HCT116 (cell line): ENCODE measurements around the gene PAOX.

ENCODE experiments used
- ATF3 ChIP-seq: IDR thresholded peaks from 2 replicates; pipeline ENCODE4 v1.6.1; 2012
- ELF1 ChIP-seq: IDR thresholded peaks from 2 replicates; pipeline ENCODE4 v1.6.1; 2012; ENCODE audit warnings: low read depth, borderline replicate concordance
- EZH2 ChIP-seq: fragments of 200-600 bp; sonication (generic); IDR thresholded peaks from 2 replicates; pipeline ENCODE4 v1.6.1; 2017; ENCODE audit warnings: antibody characterized with exemption, mixed run types
- EZH2phosphoT487 ChIP-seq: fragments of 200-600 bp; IDR thresholded peaks from 2 replicates; pipeline ENCODE4 v1.6.1; 2018; ENCODE audit warnings: antibody characterized with exemption, borderline replicate concordance
- JUND ChIP-seq: IDR thresholded peaks from 2 replicates; pipeline ENCODE4 v1.6.1; 2012
- MAX ChIP-seq: IDR thresholded peaks from 2 replicates; pipeline ENCODE4 v1.6.1; 2012
- POLR2A ChIP-seq: IDR thresholded peaks from 2 replicates; pipeline ENCODE4 v1.7.0; 2011; ENCODE audit warnings: borderline replicate concordance; ENCODE audit not compliant: insufficient read depth, insufficient read length; ENCODE audit errors: extremely low read depth
- POLR2AphosphoS5 ChIP-seq: IDR thresholded peaks from 2 replicates; pipeline ENCODE4 v1.6.1; 2011; ENCODE audit warnings: mild to moderate bottlenecking, low read depth, low read length, moderate library complexity
- RAD21 ChIP-seq: IDR thresholded peaks from 2 replicates; pipeline ENCODE4 v1.6.1; 2012; ENCODE audit warnings: low read depth, mild to moderate bottlenecking
- REST ChIP-seq: IDR thresholded peaks from 2 replicates; pipeline ENCODE4 v1.6.1; 2012; ENCODE audit warnings: low read depth
- SIN3A ChIP-seq: IDR thresholded peaks from 2 replicates; pipeline ENCODE4 v1.6.1; 2012; ENCODE audit warnings: low read depth
- SRF ChIP-seq: IDR thresholded peaks from 2 replicates; pipeline ENCODE4 v1.6.1; 2012; ENCODE audit warnings: low read depth
- ZBTB33 ChIP-seq: IDR thresholded peaks from 2 replicates; pipeline ENCODE4 v1.6.1; 2011; ENCODE audit warnings: mild to moderate bottlenecking, low read length, moderate library complexity; ENCODE audit not compliant: insufficient replicate concordance; ENCODE audit errors: extremely low read depth
- TF ChIP-seq, protein P1 (sequence below), 3 experiments: fragments of 200-600 bp in 1 of 3; sonication (generic) in 1 of 3; IDR thresholded peaks in 2 of 3; conservative IDR thresholded peaks in 1 of 3; 2 replicates each; pipeline ENCODE4 v1.5.1; 2012 to 2017; ENCODE audit warnings: low read depth in 2 of 3, low read length in 2 of 3, antibody characterized with exemption in 1 of 3, borderline replicate concordance in 1 of 3, control low read depth in 1 of 3, mild to moderate bottlenecking in 1 of 3, mixed read lengths in 1 of 3, mixed run types in 1 of 3, moderate library complexity in 1 of 3; ENCODE audit not compliant: insufficient read depth in 1 of 3

- TF ChIP-seq JUND: no peak
- TF ChIP-seq POLR2A: no peak
- TF ChIP-seq REST: no peak
- TF ChIP-seq EZH2phosphoT487: no peak
- TF ChIP-seq, protein P1, sequence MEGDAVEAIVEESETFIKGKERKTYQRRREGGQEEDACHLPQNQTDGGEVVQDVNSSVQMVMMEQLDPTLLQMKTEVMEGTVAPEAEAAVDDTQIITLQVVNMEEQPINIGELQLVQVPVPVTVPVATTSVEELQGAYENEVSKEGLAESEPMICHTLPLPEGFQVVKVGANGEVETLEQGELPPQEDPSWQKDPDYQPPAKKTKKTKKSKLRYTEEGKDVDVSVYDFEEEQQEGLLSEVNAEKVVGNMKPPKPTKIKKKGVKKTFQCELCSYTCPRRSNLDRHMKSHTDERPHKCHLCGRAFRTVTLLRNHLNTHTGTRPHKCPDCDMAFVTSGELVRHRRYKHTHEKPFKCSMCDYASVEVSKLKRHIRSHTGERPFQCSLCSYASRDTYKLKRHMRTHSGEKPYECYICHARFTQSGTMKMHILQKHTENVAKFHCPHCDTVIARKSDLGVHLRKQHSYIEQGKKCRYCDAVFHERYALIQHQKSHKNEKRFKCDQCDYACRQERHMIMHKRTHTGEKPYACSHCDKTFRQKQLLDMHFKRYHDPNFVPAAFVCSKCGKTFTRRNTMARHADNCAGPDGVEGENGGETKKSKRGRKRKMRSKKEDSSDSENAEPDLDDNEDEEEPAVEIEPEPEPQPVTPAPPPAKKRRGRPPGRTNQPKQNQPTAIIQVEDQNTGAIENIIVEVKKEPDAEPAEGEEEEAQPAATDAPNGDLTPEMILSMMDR (IDR thresholded peaks at IDR 0.05 in 2 of 3, conservative IDR thresholded peaks at IDR 0.05 in 1 of 3; ENCODE audit: borderline replicate concordance in 1 of 3, insufficient read depth in 1 of 3, low read depth in 2 of 3, low read length in 2 of 3): no peak
- no peak for TF ChIP-seq ATF3
- TF ChIP-seq SIN3A: no peak
- no peak for TF ChIP-seq ELF1
- TF ChIP-seq POLR2AphosphoS5: no peak
- TF ChIP-seq RAD21: no peak
- no peak for TF ChIP-seq MAX
- no peak for TF ChIP-seq EZH2
- no peak for TF ChIP-seq SRF
- TF ChIP-seq ZBTB33: no peak
These were observed 42.5 kb downstream of the PAOX start for GRCh38 chr10:133421336-133422222.
